ENCODE data around the gene TCF7L1.

TCF7L1 gene

GRCh38 chr2:85169581-85169980 lies 36.4 kb downstream of the TCF7L1 start:
- Histone ChIP-seq H4K20me1 (ENCODE audit: insufficient read depth, low read length) (no peaks in the 10 kb centered on the region), H3K4me1 (ENCODE audit: low read length) (no peaks in the 10 kb centered on the region), H3K4me3 (ENCODE audit: low read length) (no peak overlapping the region), H3F3A (ENCODE audit: insufficient read depth, low read length) (no peaks in the 10 kb centered on the region), H3K79me2 (ENCODE audit: low read length) (no peaks in the 10 kb centered on the region), H2AFZ (ENCODE audit: low read length) (no peak overlapping the region), H3K27ac (ENCODE audit: low read length) (no peak overlapping the region), H3K4me2 (ENCODE audit: low read depth, low read length) (no peak overlapping the region), H3K9me3 (replicated peaks; ENCODE audit: insufficient read depth, low read length) (no peaks in the 10 kb centered on the region), H3K9ac (ENCODE audit: low read length) (no peak overlapping the region), H3K9me2 (replicated peaks; ENCODE audit: insufficient read depth, low read length) (no peaks in the 10 kb centered on the region), H3K27me3 (replicated peaks; ENCODE audit: insufficient read depth, low read length) (no peaks in the 10 kb centered on the region), H3K36me3 (replicated peaks; ENCODE audit: insufficient read depth, low read length) (no peaks in the 10 kb centered on the region)
- DNase-seq, result no peak
- no peak for TF ChIP-seq EZH2 (optimal IDR thresholded peaks at IDR 0.05; ENCODE audit: low read depth, low read length)
- no peak for TF ChIP-seq EZH2phosphoT487 (IDR thresholded peaks at IDR 0.05; ENCODE audit: low read length)
- TF ChIP-seq, protein P1, sequence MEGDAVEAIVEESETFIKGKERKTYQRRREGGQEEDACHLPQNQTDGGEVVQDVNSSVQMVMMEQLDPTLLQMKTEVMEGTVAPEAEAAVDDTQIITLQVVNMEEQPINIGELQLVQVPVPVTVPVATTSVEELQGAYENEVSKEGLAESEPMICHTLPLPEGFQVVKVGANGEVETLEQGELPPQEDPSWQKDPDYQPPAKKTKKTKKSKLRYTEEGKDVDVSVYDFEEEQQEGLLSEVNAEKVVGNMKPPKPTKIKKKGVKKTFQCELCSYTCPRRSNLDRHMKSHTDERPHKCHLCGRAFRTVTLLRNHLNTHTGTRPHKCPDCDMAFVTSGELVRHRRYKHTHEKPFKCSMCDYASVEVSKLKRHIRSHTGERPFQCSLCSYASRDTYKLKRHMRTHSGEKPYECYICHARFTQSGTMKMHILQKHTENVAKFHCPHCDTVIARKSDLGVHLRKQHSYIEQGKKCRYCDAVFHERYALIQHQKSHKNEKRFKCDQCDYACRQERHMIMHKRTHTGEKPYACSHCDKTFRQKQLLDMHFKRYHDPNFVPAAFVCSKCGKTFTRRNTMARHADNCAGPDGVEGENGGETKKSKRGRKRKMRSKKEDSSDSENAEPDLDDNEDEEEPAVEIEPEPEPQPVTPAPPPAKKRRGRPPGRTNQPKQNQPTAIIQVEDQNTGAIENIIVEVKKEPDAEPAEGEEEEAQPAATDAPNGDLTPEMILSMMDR (IDR thresholded peaks at IDR 0.05; ENCODE audit: low read length), result no peak

GRCh38 chr2:85170938-85171475 lies 37.8 kb downstream of the TCF7L1 start:
- no peak for DNase-seq
- Histone ChIP-seq H3K4me2 (ENCODE audit: low read depth, low read length) (no peak overlapping the region), H4K20me1 (ENCODE audit: insufficient read depth, low read length) (no peaks in the 10 kb centered on the region), H3K9me3 (replicated peaks; ENCODE audit: insufficient read depth, low read length) (no peaks in the 10 kb centered on the region), H3K27me3 (replicated peaks; ENCODE audit: insufficient read depth, low read length) (no peaks in the 10 kb centered on the region), H2AFZ (ENCODE audit: low read length) (no peak overlapping the region), H3K9me2 (replicated peaks; ENCODE audit: insufficient read depth, low read length) (no peaks in the 10 kb centered on the region), H3K79me2 (ENCODE audit: low read length) (no peaks in the 10 kb centered on the region), H3K27ac (ENCODE audit: low read length) (no peak overlapping the region), H3F3A (ENCODE audit: insufficient read depth, low read length) (no peaks in the 10 kb centered on the region), H3K9ac (ENCODE audit: low read length) (no peak overlapping the region), H3K4me1 (ENCODE audit: low read length) (no peaks in the 10 kb centered on the region), H3K4me3 (ENCODE audit: low read length) (no peak overlapping the region), H3K36me3 (replicated peaks; ENCODE audit: insufficient read depth, low read length) (no peaks in the 10 kb centered on the region)
- TF ChIP-seq EZH2 (optimal IDR thresholded peaks at IDR 0.05; ENCODE audit: low read depth, low read length) (no peak), EZH2phosphoT487 (IDR thresholded peaks at IDR 0.05; ENCODE audit: low read length) (no peak)
- TF ChIP-seq, protein P1 (IDR thresholded peaks at IDR 0.05; ENCODE audit: low read length), result no peak

DNA sequence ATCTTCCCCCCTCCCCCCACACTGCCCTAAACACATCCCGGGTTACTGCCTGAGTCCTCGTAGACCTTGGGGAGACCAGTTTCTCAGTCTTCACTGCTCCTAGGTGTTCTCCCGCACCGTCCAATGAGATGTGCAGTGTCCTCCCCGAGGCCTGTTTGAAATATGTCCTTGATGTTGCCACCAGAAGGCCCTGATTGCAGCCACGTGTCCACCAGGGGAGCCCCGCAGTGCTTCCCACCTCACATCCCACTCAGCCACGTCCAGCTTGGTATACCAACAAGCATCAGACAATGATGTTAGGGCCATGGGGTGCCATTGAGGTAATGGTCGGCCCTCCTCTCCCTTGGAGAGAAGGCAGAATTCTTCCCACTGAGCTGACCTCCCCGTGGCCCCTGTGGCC lies 38.7 kb downstream of the TCF7L1 start:
- H3K79me2 ChIP-seq (ENCODE audit: low read length), result no peaks in the 10 kb centered on the region
- no peaks in the 10 kb centered on the region for H3K9me3 ChIP-seq (replicated peaks; ENCODE audit: insufficient read depth, low read length)
- no peaks in the 10 kb centered on the region for H3K4me1 ChIP-seq (ENCODE audit: low read length)
- no peak overlapping the region for H3K4me3 ChIP-seq (ENCODE audit: low read length)
- no peak overlapping the region for H3K27ac ChIP-seq (ENCODE audit: low read length)
- H3K9me2 ChIP-seq (replicated peaks; ENCODE audit: insufficient read depth, low read length), result no peaks in the 10 kb centered on the region
- no peaks in the 10 kb centered on the region for H4K20me1 ChIP-seq (ENCODE audit: insufficient read depth, low read length)
- no peaks in the 10 kb centered on the region for H3F3A ChIP-seq (ENCODE audit: insufficient read depth, low read length)
- DNase-seq, result no peak
- no peak overlapping the region for H3K9ac ChIP-seq (ENCODE audit: low read length)
- no peak overlapping the region for H3K4me2 ChIP-seq (ENCODE audit: low read depth, low read length)
- TF ChIP-seq EZH2phosphoT487 (IDR thresholded peaks at IDR 0.05; ENCODE audit: low read length) (no peak), EZH2 (optimal IDR thresholded peaks at IDR 0.05; ENCODE audit: low read depth, low read length) (no peak)
- TF ChIP-seq, protein P1 (IDR thresholded peaks at IDR 0.05; ENCODE audit: low read length), result no peak
- H3K27me3 ChIP-seq (replicated peaks; ENCODE audit: insufficient read depth, low read length), result no peaks in the 10 kb centered on the region
- H2AFZ ChIP-seq (ENCODE audit: low read length), result no peak overlapping the region
- H3K36me3 ChIP-seq (replicated peaks; ENCODE audit: insufficient read depth, low read length), result no peaks in the 10 kb centered on the region

Data from MM.1S (cell line).